SIG-M5 (cell line): ENCODE results near the gene MFSD1.
"Not testable (repeated sequence)": the region's sequence is repeated elsewhere in the genome, so short reads cannot be mapped to it uniquely, and the experiment has no call there.

Experiments
- DNase-seq: peaks from one replicate; lab custom pipeline; 2025; lab: John Stamatoyannopoulos, UW

The MFSD1 gene

DNA sequence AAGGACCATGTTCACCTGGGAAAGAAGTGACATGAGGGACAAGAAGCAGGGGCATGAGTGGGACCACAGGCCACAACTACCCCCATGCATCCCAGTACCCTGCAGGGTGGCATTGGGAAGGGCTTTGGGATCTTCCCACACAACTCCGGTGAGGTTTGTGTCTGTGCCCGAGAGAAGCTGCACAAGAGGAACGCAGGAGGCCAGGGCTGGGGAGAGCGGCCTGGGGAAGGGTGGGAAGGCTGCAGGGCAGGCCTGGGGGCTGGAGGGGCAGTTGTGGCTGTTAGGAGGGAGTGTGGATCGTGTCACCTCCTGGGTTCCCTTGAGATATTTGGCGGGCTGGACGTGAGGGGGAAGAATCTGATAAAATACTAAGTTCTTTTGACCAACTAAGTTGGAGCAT is 25.3 kb upstream of the MFSD1 start:
- no peak for DNase-seq

- DNase-seq: no peak
These were observed 24.5 kb upstream of the MFSD1 start for GRCh38 chr3:158777161-158777873.

DNA sequence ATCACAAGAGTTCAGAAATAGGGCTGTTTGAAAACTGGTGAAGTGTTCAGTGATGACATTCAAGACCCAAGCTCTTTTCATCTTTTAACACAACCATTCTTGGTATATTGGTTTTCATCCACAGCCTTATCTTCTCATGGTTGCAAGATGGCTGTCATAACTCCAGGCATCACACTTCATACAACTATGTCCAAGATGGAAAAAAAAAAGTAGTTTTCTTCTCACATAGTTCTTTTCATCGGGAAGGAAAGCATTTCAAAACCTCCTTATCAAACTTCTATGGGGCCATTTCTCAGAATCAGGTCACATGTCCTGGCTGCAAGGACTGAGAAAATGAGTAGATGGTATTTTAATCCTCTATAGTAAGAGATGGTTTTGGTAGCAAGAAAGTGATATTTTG is 21.1 kb upstream of the MFSD1 start:
- no peak for DNase-seq

GRCh38 chr3:158781191-158781590 is 20.7 kb upstream of the MFSD1 start:
- no peak for DNase-seq

GRCh38 chr3:158781849-158782248 is 20.0 kb upstream of the MFSD1 start:
- DNase-seq: no peak

GRCh38 chr3:158782283-158782989 is 19.4 kb upstream of the MFSD1 start:
- DNase-seq: no peak

GRCh38 chr3:158783051-158783450 is 18.8 kb upstream of the MFSD1 start:
- DNase-seq: no peak

DNA sequence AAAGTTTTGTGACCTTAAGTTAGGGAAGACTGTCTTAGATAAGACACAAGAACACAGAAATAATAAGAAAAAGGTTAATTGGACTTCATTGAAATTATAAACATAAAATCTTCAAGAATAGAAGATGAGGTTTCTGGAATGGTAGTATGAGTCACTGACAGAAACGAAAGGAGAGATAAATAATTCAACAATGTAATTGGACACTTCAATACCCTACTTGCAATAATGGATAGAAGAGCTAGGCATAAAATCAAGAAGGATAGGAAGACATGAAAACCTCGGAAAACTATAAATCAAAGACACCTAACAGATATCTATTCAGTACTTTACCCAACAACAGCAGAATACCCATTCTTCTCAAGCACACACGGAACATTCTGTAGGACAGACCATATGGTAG is 15.9 kb upstream of the MFSD1 start:
- no peak for DNase-seq

DNA sequence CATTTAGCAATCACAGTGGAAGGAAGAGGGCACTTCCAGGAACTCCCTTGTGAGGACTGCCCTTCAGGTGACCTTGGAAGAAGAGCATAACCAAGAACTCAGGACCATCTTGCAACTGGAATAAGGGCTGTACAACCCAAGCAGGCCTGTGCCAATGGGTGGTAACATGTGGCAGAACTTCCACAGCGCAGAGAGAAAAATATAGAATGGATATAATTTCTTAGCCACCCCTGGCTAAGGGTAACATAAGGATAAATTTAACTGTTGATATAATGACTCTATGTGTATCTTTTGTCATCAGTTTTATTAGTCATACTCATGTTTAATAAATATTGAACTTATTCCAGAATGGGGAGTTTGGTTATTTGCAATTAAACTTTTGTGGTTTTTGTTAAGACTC is 13.4 kb upstream of the MFSD1 start:
- DNase-seq: no peak

DNA sequence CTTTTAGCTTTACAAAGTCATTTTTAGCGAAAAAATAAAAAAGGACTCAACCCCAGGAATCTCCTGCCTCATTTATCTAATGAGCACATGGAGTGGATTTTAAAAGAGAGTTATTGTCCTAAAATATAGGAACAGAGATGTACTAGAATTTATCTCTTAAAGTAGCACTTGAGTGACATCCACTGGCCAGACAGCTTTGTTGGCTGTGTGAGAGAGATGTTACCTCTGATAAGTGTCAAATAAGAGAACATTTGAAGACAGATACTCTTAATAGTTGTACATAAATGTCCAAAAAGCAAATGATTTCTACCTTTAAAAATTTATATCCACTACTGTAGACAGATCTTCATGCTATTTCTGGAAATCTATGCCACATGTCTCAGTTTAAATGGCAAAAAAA is 12.3 kb upstream of the MFSD1 start:
- no peak for DNase-seq

- DNase-seq: peak; percentile 30
These were observed 10.8 kb upstream of the MFSD1 start for GRCh38 chr3:158790901-158791589.

- DNase-seq: not testable (repeated sequence)
These were observed 10.3 kb upstream of the MFSD1 start for GRCh38 chr3:158791590-158791920.

GRCh38 chr3:158792709-158793108 is 9.1 kb upstream of the MFSD1 start:
- no peak for DNase-seq

DNA sequence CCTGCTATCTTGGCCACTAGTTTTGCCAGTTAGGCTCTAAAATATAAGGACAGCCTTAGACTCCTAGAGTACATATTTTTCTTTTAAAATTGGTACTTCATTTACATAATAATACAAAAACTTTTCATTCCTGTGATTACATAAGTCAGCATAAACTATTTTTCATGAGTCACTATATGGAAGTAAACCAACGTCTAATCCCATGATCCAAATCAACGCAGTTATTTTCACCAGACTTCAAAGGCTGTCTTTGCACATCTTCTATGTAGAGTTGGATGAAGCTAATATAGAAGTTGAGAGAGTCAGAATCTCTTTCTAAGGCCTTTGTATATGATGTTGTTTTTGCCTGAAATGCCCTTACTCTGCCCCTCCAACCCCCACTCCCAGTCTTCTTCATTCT is 7.6 kb upstream of the MFSD1 start:
- no peak for DNase-seq

DNA sequence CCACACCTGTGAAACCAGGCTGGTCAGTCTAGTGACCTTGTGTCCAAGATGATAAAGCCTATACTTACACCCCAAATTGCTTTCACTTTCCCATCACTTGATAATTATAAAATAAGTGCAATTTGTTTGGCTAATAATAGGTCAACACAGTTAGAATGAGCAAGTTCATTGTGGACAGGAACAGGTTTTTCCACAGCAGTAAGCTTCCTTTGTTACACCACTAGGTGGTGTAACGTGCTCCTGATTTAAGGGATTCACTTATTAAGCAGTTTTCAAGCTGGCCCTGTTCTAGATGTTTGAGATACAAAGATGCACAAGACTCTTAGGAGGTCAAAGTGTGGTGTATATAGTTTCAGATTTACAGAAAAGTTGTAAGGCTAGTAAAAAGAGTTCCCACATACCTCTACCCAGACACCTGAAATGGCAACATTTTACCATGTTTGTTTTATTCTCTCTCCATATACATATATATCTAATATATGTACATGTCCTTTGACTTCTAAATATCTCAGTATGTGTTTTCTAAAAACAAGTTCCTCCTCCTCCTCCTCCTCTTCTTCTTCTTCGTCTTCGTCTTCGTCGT is 6.8 kb upstream of the MFSD1 start:
- no peak for DNase-seq

DNA sequence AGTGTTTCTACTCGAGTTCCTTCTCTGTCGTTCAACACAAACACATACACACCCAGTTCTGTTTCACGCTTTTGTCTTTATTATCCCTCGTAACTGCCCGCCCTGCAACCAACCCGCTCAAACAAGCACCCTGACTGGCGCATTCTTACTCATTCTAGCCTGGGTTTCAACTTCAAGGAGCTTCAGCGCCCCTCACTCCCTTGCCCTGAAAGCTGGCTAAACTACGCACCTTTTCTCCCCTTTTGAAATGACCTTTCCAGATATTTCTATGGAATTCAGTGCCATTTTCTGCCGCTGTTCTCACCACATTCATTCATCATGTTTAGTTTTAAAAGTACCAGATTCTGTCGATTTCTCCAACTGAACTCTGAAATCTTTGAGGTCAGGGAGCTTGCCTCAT is 653 bp upstream of the MFSD1 start:
- DNase-seq: no peak

DNA sequence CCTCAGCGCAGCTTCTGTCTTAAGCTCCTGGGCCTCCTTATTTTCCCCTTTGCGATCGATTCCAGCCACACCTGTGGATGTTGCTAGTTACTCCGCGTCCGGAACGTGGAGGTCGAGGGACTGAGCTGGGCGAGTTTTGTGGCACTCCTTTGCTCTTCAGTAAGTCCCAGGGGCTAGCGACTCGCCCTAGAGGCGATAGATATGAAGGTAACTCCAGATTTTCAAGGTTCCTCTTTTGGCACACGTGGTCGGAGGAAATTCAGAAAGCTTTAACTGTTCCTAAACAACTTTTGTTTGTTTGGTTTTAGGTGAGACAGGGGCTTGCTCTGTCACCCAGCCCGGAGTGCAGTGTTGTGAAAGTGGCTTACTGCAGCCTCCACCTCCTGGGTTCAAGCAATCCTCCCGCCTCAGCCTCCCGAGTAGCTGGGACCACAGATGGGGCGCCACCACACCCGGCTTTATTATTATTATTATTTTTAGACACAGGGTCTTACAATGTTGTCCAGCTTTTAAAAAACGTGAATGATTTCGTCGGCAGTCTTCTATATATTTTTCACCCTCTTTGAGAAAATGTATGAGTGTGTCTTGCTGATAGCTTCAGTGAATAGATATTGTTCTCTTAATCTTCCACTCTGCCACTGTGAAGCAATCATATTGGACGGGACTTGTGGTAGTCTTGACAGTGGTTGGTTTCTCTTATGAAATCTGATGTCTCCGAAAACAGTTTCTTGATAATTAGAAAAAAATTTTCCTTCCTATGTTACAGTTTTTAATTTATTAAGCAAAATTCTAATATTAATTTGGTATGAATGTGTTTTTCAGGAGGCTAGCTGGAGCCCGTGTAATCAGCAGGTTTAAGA is 785 bp downstream of the MFSD1 start:
- peak; percentile 8 for DNase-seq

- DNase-seq: no peak
These were observed 2.6 kb downstream of the MFSD1 start for GRCh38 chr3:158804441-158804840.

- DNase-seq: peak; percentile 39
These were observed 6.8 kb downstream of the MFSD1 start for GRCh38 chr3:158808697-158809096.

GRCh38 chr3:158809642-158810041 is 7.8 kb downstream of the MFSD1 start:
- DNase-seq: peak; percentile 63

GRCh38 chr3:158810823-158811724 is 9.2 kb downstream of the MFSD1 start:
- peak; percentile 50 for DNase-seq
